ENCODE data around the gene HK1.
"Not testable (repeated sequence)": the region's sequence is repeated elsewhere in the genome, so short reads cannot be mapped to it uniquely, and the experiment has no call there.

Gene HK1

GRCh38 chr10:69329721-69330178, 51.5 kb downstream of the HK1 start:
- DNase-seq = no peak

GRCh38 chr10:69331161-69331560, 52.9 kb downstream of the HK1 start:
- no peak for DNase-seq

- DNase-seq = no peak
Measured at GRCh38 chr10:69332278-69333010, 54.1 kb downstream of the HK1 start.

- DNase-seq = no peak
Measured at GRCh38 chr10:69333205-69333604, 54.9 kb downstream of the HK1 start.

- DNase-seq = not testable (repeated sequence)
Measured at GRCh38 chr10:69333865-69334301, 55.6 kb downstream of the HK1 start.

GRCh38 chr10:69334302-69335062, 56.2 kb downstream of the HK1 start:
- no peak for DNase-seq

GRCh38 chr10:69335063-69335587, 56.8 kb downstream of the HK1 start:
- peak; percentile 22 for DNase-seq

GRCh38 chr10:69335613-69336012, 57.3 kb downstream of the HK1 start:
- no peak for DNase-seq

GRCh38 chr10:69336952-69337295, 58.6 kb downstream of the HK1 start:
- no peak for DNase-seq

- no peak for DNase-seq
Measured at GRCh38 chr10:69337296-69338132, 59.2 kb downstream of the HK1 start.

GRCh38 chr10:69338133-69338456, 59.8 kb downstream of the HK1 start:
- DNase-seq = no peak

GRCh38 chr10:69338547-69339450, 60.5 kb downstream of the HK1 start:
- no peak for DNase-seq

- no peak for DNase-seq
Measured at GRCh38 chr10:69340695-69341094, 62.4 kb downstream of the HK1 start.

- DNase-seq = no peak
Measured at GRCh38 chr10:69343905-69344304, 65.6 kb downstream of the HK1 start.

GRCh38 chr10:69344591-69345252, 66.4 kb downstream of the HK1 start:
- peak; percentile 39 for DNase-seq

- no peak for DNase-seq
Measured at GRCh38 chr10:69345402-69345801, 67.1 kb downstream of the HK1 start.

GRCh38 chr10:69345890-69346474, 67.7 kb downstream of the HK1 start:
- DNase-seq = no peak

- DNase-seq = no peak
Measured at GRCh38 chr10:69346776-69347175, 68.5 kb downstream of the HK1 start.

- DNase-seq = peak; percentile 19
Measured at GRCh38 chr10:69348816-69349541, 70.7 kb downstream of the HK1 start.

GRCh38 chr10:69349542-69349888, 71.2 kb downstream of the HK1 start:
- no peak for DNase-seq

- no peak for DNase-seq
Measured at GRCh38 chr10:69351589-69351988, 73.3 kb downstream of the HK1 start.

Measured in central memory CD4-positive, alpha-beta T cell (primary cell).